ENCODE data around the gene HMMR.

DNA sequence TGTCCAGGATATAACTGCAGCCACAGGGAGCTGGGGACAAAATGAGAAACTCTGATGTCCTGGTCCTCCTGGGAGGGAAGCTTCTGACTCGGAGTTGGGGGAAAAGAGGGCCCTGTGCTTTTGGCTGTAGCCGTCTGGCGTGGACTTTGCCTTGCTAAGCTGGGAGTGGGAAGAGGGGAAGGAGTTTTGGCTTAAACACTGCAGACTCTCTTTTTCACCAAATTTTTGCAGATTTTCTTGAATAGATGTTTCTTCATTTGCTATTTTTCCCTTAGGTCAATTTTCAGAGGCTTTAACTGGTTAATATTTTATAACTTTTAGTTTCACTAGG, 29.3 kb downstream of the HMMR start:
- TF ChIP-seq POLR2A (IDR thresholded peaks at IDR 0.05) = no peak
- TF ChIP-seq, protein P1, sequence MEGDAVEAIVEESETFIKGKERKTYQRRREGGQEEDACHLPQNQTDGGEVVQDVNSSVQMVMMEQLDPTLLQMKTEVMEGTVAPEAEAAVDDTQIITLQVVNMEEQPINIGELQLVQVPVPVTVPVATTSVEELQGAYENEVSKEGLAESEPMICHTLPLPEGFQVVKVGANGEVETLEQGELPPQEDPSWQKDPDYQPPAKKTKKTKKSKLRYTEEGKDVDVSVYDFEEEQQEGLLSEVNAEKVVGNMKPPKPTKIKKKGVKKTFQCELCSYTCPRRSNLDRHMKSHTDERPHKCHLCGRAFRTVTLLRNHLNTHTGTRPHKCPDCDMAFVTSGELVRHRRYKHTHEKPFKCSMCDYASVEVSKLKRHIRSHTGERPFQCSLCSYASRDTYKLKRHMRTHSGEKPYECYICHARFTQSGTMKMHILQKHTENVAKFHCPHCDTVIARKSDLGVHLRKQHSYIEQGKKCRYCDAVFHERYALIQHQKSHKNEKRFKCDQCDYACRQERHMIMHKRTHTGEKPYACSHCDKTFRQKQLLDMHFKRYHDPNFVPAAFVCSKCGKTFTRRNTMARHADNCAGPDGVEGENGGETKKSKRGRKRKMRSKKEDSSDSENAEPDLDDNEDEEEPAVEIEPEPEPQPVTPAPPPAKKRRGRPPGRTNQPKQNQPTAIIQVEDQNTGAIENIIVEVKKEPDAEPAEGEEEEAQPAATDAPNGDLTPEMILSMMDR (IDR thresholded peaks at IDR 0.05) = no peak

Measured in breast epithelium (tissue), 3 donors.